WTC11 (cell line): ENCODE measurements around the gene SGPP1. TPM values are rescaled to one million over a fixed set of nuclear protein-coding genes. Genes with fewer than 3 reads are reported as not detected.

Experiments
- ATAC-seq: fragments of 200-7000 bp; cut with Tn5 transposase; 2 replicates; pipeline ENCODE4 v1.10.0; 2021; ENCODE audit warnings: mild to moderate bottlenecking, moderate library complexity
- CTCF ChIA-PET: fragments of 300-600 bp; sonication (Branson Sonifier 250); formaldehyde crosslinking; loops from one replicate; lab custom pipeline; 2021; ENCODE audit warnings: antibody characterized with exemption; lab: Charles Lee
- POLR2A ChIA-PET: fragments of 350-600 bp; sonication (Branson Sonifier 250); formaldehyde crosslinking; loops from one replicate; lab custom pipeline; 2021; ENCODE audit warnings: antibody characterized with exemption; lab: Charles Lee
- DNase-seq: peaks from one replicate; pipeline ENCODE4 v3.0.0; 2021; ENCODE audit warnings: low spot score
- H3K27ac Mint-ChIP-seq: 2 replicates; pipeline ENCODE4 v1.8.0; 2021; ENCODE audit warnings: mixed read lengths
- H3K27me3 Mint-ChIP-seq: 2 replicates; pipeline ENCODE4 v1.8.0; 2021; ENCODE audit warnings: low read depth, mild to moderate bottlenecking, moderate library complexity, mixed read lengths
- H3K36me3 Mint-ChIP-seq: 2 replicates; pipeline ENCODE4 v1.8.0; 2021; ENCODE audit warnings: mixed read lengths
- H3K4me1 Mint-ChIP-seq: 2 replicates; pipeline ENCODE4 v1.8.0; 2022; ENCODE audit warnings: mixed read lengths
- H3K4me3 Mint-ChIP-seq: 2 replicates; pipeline ENCODE4 v1.8.0; 2021; ENCODE audit warnings: mild to moderate bottlenecking, moderate library complexity, mixed read lengths
- H3K9me3 Mint-ChIP-seq: 2 replicates; pipeline ENCODE4 v1.8.0; 2021; ENCODE audit warnings: mixed read lengths
- ETV6 ChIP-seq: sonication (generic); formaldehyde crosslinking; IDR thresholded peaks from 2 replicates; pipeline ENCODE4 v1.8.1; 2022; ENCODE audit warnings: mild to moderate bottlenecking, missing genetic modification reagents
- FOXK1 ChIP-seq: sonication (generic); formaldehyde crosslinking; IDR thresholded peaks from 2 replicates; pipeline ENCODE4 v1.8.0; 2022; ENCODE audit warnings: mild to moderate bottlenecking, moderate library complexity, missing genetic modification reagents
- FOXP1 ChIP-seq: sonication (generic); formaldehyde crosslinking; IDR thresholded peaks from 2 replicates; pipeline ENCODE4 v1.8.0; 2022; ENCODE audit warnings: missing genetic modification reagents, mild to moderate bottlenecking, moderate library complexity, borderline replicate concordance
- GRHL2 ChIP-seq: fragments of 250-450 bp; sonication (Bioruptor Pico); IDR thresholded peaks from 2 replicates; pipeline ENCODE4 v1.8.0; 2022; ENCODE audit warnings: mild to moderate bottlenecking, moderate library complexity; ENCODE audit not compliant: insufficient replicate concordance, severe bottlenecking
- JUN ChIP-seq: sonication (generic); formaldehyde crosslinking; IDR thresholded peaks from 2 replicates; pipeline ENCODE4 v1.8.0; 2023; ENCODE audit warnings: mild to moderate bottlenecking, missing genetic modification reagents
- NFE2L1 ChIP-seq: sonication (generic); formaldehyde crosslinking; IDR thresholded peaks from 2 replicates; pipeline ENCODE4 v1.8.1; 2023; ENCODE audit warnings: missing genetic modification reagents
- RORB ChIP-seq: fragments of 250-450 bp; sonication (Bioruptor Pico); IDR thresholded peaks from 2 replicates; pipeline ENCODE4 v1.9.0; 2021; ENCODE audit warnings: mild to moderate bottlenecking
- SOX15 ChIP-seq: fragments of 250-450 bp; sonication (Bioruptor Pico); IDR thresholded peaks from 2 replicates; pipeline ENCODE4 v1.9.0; 2021; ENCODE audit warnings: mild to moderate bottlenecking
- TEAD4 ChIP-seq: sonication (generic); formaldehyde crosslinking; IDR thresholded peaks from 2 replicates; pipeline ENCODE4 v1.8.0; 2022; ENCODE audit warnings: mild to moderate bottlenecking, missing genetic modification reagents
- TP53 ChIP-seq: sonication (generic); formaldehyde crosslinking; IDR thresholded peaks from 2 replicates; pipeline ENCODE4 v1.8.1; 2023; ENCODE audit warnings: mild to moderate bottlenecking, missing genetic modification reagents
- ZNF138 ChIP-seq: sonication (generic); formaldehyde crosslinking; conservative IDR thresholded peaks from 2 replicates; pipeline ENCODE4 v1.8.1; 2022; ENCODE audit warnings: mild to moderate bottlenecking, moderate library complexity, missing genetic modification reagents
- ZNF232 ChIP-seq: sonication (generic); formaldehyde crosslinking; IDR thresholded peaks from 2 replicates; pipeline ENCODE4 v1.8.0; 2022; ENCODE audit warnings: mild to moderate bottlenecking, missing genetic modification reagents
- ZNF317 ChIP-seq: sonication (generic); formaldehyde crosslinking; IDR thresholded peaks from 2 replicates; pipeline ENCODE4 v1.8.1; 2023; ENCODE audit warnings: low read depth, mild to moderate bottlenecking, moderate library complexity, missing genetic modification reagents, borderline replicate concordance
- ZNF423 ChIP-seq: fragments of 250-450 bp; sonication (Bioruptor Pico); IDR thresholded peaks from 2 replicates; pipeline ENCODE4 v2.1.2; 2022; ENCODE audit warnings: mild to moderate bottlenecking, moderate library complexity
- total RNA-seq: library from RNA; stranded (reverse); gene quantifications from 3 replicates; pipeline ENCODE4 v1.2.3, GENCODE V29; 2021
- TF ChIP-seq, protein P1 (sequence below): sonication (generic); formaldehyde crosslinking; IDR thresholded peaks from 2 replicates; pipeline ENCODE4 v1.8.0; 2022; ENCODE audit warnings: mild to moderate bottlenecking, missing genetic modification reagents
- TF ChIP-seq, protein P2 (sequence below): sonication (generic); formaldehyde crosslinking; IDR thresholded peaks from 2 replicates; pipeline ENCODE4 v1.8.1; 2022; ENCODE audit warnings: mild to moderate bottlenecking, moderate library complexity, missing genetic modification reagents
- TF ChIP-seq, protein P3 (sequence below): fragments of 250-450 bp; sonication (Bioruptor Pico); conservative IDR thresholded peaks from 2 replicates; pipeline ENCODE4 v1.9.0; 2021; ENCODE audit warnings: mild to moderate bottlenecking
- TF ChIP-seq, protein P4 (sequence below): sonication (generic); formaldehyde crosslinking; IDR thresholded peaks from 2 replicates; pipeline ENCODE4 v1.8.1; 2023; ENCODE audit warnings: mild to moderate bottlenecking, missing genetic modification reagents, moderate library complexity
- TF ChIP-seq, protein P5 (sequence below): sonication (generic); formaldehyde crosslinking; IDR thresholded peaks from 2 replicates; pipeline ENCODE4 v1.8.0; 2023; ENCODE audit warnings: mild to moderate bottlenecking, missing genetic modification reagents
- TF ChIP-seq, protein P6 (sequence below): sonication (generic); formaldehyde crosslinking; IDR thresholded peaks from 2 replicates; pipeline ENCODE4 v1.8.0; 2023; ENCODE audit warnings: missing genetic modification reagents, mild to moderate bottlenecking, borderline replicate concordance

The SGPP1 gene
- total RNA-seq, 1 experiment from 2014 or later, result 8.5 TPM

DNA sequence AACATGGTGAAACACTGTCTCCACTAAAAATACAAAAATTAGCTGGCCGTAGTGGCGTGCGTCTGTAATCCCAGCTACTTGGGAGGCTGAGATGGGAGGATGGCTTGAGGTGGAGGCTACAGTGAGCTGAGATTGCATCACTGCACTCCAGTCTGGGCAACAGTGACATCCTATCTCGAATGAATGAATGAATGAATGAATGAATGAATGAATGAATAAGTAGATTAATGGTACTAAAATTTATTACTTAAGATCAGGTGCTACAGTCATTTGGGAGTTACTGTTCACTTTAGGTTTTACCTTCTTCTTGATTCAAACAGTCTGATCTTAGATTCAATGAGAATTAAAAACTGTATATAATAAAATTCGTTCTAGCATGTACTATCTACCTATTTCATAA, 54.6 kb downstream of the SGPP1 start:
- CTCF ChIA-PET, result no interaction called here
- Mint-ChIP-seq H3K4me1 (no peaks in the 10 kb centered on the region), H3K36me3 (no peaks in the 10 kb centered on the region)
- no peak for TF ChIP-seq TP53 (CRISPR knock-in tag)
- TF ChIP-seq RORB (CRISPR knock-in tag), result no peak
- TF ChIP-seq, protein P1, sequence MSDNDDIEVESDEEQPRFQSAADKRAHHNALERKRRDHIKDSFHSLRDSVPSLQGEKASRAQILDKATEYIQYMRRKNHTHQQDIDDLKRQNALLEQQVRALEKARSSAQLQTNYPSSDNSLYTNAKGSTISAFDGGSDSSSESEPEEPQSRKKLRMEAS (CRISPR knock-in tag), result no peak
- TF ChIP-seq ZNF317, result no peak
- no peak for TF ChIP-seq ZNF138
- TF ChIP-seq ZNF423, result no peak
- TF ChIP-seq, protein P2, sequence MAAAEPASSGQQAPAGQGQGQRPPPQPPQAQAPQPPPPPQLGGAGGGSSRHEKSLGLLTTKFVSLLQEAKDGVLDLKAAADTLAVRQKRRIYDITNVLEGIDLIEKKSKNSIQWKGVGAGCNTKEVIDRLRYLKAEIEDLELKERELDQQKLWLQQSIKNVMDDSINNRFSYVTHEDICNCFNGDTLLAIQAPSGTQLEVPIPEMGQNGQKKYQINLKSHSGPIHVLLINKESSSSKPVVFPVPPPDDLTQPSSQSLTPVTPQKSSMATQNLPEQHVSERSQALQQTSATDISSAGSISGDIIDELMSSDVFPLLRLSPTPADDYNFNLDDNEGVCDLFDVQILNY, result no peak
- no peak for TF ChIP-seq GRHL2
- no peak for TF ChIP-seq FOXP1
- TF ChIP-seq, protein P3, sequence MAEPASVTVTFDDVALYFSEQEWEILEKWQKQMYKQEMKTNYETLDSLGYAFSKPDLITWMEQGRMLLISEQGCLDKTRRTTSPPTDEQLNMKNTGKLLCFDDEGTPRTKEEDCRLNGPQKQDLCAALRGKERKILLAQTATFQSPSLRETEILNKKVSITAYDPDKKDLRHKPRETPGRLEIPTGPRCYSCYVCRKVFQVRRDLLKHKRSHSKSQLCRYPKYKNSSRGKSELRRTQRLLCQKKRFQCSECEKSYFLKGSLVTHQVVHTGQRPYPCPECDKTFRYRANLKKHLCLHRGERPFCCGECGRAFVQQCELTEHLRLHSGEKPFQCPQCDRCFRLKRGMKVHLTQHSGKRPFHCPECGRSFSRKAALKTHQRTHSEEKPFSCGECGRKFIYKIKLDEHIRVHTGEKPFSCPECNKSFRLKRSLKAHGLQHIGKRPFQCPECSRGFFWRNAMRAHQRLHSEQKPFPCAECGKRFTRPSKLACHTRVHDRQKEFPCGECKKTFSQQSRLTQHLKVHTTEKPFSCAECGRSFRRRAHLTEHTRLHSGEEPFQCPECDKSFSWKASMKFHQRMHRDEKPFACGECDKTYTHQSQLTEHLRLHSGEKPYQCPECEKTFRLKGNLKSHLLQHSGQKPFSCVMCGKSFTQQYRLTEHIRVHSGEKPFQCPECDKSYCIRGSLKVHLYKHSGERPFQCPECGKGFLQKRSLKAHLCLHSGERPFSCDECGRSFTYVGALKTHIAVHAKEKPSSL (CRISPR knock-in tag), result no peak
- TF ChIP-seq SOX15 (CRISPR knock-in tag), result no peak
- TF ChIP-seq, protein P4, sequence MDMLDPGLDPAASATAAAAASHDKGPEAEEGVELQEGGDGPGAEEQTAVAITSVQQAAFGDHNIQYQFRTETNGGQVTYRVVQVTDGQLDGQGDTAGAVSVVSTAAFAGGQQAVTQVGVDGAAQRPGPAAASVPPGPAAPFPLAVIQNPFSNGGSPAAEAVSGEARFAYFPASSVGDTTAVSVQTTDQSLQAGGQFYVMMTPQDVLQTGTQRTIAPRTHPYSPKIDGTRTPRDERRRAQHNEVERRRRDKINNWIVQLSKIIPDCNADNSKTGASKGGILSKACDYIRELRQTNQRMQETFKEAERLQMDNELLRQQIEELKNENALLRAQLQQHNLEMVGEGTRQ, result no peak
- TF ChIP-seq, protein P5, sequence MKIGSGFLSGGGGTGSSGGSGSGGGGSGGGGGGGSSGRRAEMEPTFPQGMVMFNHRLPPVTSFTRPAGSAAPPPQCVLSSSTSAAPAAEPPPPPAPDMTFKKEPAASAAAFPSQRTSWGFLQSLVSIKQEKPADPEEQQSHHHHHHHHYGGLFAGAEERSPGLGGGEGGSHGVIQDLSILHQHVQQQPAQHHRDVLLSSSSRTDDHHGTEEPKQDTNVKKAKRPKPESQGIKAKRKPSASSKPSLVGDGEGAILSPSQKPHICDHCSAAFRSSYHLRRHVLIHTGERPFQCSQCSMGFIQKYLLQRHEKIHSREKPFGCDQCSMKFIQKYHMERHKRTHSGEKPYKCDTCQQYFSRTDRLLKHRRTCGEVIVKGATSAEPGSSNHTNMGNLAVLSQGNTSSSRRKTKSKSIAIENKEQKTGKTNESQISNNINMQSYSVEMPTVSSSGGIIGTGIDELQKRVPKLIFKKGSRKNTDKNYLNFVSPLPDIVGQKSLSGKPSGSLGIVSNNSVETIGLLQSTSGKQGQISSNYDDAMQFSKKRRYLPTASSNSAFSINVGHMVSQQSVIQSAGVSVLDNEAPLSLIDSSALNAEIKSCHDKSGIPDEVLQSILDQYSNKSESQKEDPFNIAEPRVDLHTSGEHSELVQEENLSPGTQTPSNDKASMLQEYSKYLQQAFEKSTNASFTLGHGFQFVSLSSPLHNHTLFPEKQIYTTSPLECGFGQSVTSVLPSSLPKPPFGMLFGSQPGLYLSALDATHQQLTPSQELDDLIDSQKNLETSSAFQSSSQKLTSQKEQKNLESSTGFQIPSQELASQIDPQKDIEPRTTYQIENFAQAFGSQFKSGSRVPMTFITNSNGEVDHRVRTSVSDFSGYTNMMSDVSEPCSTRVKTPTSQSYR (CRISPR knock-in tag), result no peak
- no peak for TF ChIP-seq JUN (CRISPR knock-in tag)
- TF ChIP-seq FOXK1 (CRISPR knock-in tag), result no peak
- no peak for TF ChIP-seq NFE2L1 (CRISPR knock-in tag)
- TF ChIP-seq ETV6 (CRISPR knock-in tag), result no peak
- TF ChIP-seq, protein P6, sequence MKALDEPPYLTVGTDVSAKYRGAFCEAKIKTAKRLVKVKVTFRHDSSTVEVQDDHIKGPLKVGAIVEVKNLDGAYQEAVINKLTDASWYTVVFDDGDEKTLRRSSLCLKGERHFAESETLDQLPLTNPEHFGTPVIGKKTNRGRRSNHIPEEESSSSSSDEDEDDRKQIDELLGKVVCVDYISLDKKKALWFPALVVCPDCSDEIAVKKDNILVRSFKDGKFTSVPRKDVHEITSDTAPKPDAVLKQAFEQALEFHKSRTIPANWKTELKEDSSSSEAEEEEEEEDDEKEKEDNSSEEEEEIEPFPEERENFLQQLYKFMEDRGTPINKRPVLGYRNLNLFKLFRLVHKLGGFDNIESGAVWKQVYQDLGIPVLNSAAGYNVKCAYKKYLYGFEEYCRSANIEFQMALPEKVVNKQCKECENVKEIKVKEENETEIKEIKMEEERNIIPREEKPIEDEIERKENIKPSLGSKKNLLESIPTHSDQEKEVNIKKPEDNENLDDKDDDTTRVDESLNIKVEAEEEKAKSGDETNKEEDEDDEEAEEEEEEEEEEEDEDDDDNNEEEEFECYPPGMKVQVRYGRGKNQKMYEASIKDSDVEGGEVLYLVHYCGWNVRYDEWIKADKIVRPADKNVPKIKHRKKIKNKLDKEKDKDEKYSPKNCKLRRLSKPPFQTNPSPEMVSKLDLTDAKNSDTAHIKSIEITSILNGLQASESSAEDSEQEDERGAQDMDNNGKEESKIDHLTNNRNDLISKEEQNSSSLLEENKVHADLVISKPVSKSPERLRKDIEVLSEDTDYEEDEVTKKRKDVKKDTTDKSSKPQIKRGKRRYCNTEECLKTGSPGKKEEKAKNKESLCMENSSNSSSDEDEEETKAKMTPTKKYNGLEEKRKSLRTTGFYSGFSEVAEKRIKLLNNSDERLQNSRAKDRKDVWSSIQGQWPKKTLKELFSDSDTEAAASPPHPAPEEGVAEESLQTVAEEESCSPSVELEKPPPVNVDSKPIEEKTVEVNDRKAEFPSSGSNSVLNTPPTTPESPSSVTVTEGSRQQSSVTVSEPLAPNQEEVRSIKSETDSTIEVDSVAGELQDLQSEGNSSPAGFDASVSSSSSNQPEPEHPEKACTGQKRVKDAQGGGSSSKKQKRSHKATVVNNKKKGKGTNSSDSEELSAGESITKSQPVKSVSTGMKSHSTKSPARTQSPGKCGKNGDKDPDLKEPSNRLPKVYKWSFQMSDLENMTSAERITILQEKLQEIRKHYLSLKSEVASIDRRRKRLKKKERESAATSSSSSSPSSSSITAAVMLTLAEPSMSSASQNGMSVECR (CRISPR knock-in tag), result no peak
- no peak for TF ChIP-seq ZNF232
- no peak for TF ChIP-seq TEAD4
- TF ChIP-seq, all 79 proteins: peak for 0
- DNase-seq, result no peak
- Mint-ChIP-seq H3K27me3 (no peaks in the 10 kb centered on the region), H3K9me3 (no peaks in the 10 kb centered on the region), H3K4me3 (no peak overlapping the region), H3K27ac (no peak overlapping the region)
- POLR2A ChIA-PET, result no interaction called here
- ATAC-seq, result no peak
